CD4-positive, alpha-beta T cell treated with Interferon alpha-2 for 1 hour (primary cell): ENCODE measurements around the gene PPIF.
"Not testable (repeated sequence)": the region's sequence is repeated elsewhere in the genome, so short reads cannot be mapped to it uniquely, and the experiment has no call there.

Experiments
- DNase-seq, 2 donors: peaks; one replicate each; pipeline ENCODE4 v3.0.0-alpha.2; 2020 to 2022

PPIF gene

GRCh38 chr10:79332610-79333315, 14.5 kb upstream of the PPIF start:
- DNase-seq: not testable (repeated sequence)

- DNase-seq: no peak
Measured at GRCh38 chr10:79333513-79333912, 13.8 kb upstream of the PPIF start.

- no peak for DNase-seq
Measured at GRCh38 chr10:79334573-79334972, 12.7 kb upstream of the PPIF start.

- DNase-seq: no peak
Measured at GRCh38 chr10:79335094-79335469, 12.2 kb upstream of the PPIF start.

GRCh38 chr10:79335470-79336235, 11.6 kb upstream of the PPIF start:
- DNase-seq: no peak

GRCh38 chr10:79336276-79336675, 11.0 kb upstream of the PPIF start:
- DNase-seq: no peak

- DNase-seq: no peak
Measured at GRCh38 chr10:79336739-79337138, 10.5 kb upstream of the PPIF start.

- DNase-seq: not testable (repeated sequence)
Measured at GRCh38 chr10:79337783-79338469, 9.3 kb upstream of the PPIF start.

GRCh38 chr10:79339266-79339665, 8.0 kb upstream of the PPIF start:
- DNase-seq: no peak

GRCh38 chr10:79340646-79341244, 6.5 kb upstream of the PPIF start:
- DNase-seq: no peak

- no peak for DNase-seq
Measured at GRCh38 chr10:79342295-79342761, 4.9 kb upstream of the PPIF start.

GRCh38 chr10:79342811-79343561, 4.3 kb upstream of the PPIF start:
- no peak for DNase-seq

- DNase-seq: no peak
Measured at GRCh38 chr10:79344502-79345195, 2.6 kb upstream of the PPIF start.

GRCh38 chr10:79345241-79346011, 1.8 kb upstream of the PPIF start:
- DNase-seq: no peak

- DNase-seq: no peak
Measured at GRCh38 chr10:79346012-79346340, 1.3 kb upstream of the PPIF start.

GRCh38 chr10:79346388-79347225, 662 bp upstream of the PPIF start:
- no peak for DNase-seq

GRCh38 chr10:79347894-79348639, 798 bp downstream of the PPIF start:
- DNase-seq: peak; percentile 83 to 85

GRCh38 chr10:79348640-79348988, 1.3 kb downstream of the PPIF start:
- no peak for DNase-seq

- no peak for DNase-seq
Measured at GRCh38 chr10:79349072-79349491, 1.8 kb downstream of the PPIF start.
